Skin of body (tissue), 2 donors: Measurements from ENCODE around the gene OLIG3. TPM values are rescaled to one million over a fixed set of nuclear protein-coding genes. Genes with fewer than 3 reads are reported as not detected.

Experiments
- DNase-seq: peaks from one replicate; lab custom pipeline; 2025; lab: John Stamatoyannopoulos, UW
- total RNA-seq: library from RNA; depleted of rRNA; stranded (reverse); fragments of >200 nt; gene quantifications from one replicate; pipeline ENCODE4 v1.2.3, GENCODE V29; 2014

Gene OLIG3
- total RNA-seq, 1 donor from 2014 or later: not detected

DNA sequence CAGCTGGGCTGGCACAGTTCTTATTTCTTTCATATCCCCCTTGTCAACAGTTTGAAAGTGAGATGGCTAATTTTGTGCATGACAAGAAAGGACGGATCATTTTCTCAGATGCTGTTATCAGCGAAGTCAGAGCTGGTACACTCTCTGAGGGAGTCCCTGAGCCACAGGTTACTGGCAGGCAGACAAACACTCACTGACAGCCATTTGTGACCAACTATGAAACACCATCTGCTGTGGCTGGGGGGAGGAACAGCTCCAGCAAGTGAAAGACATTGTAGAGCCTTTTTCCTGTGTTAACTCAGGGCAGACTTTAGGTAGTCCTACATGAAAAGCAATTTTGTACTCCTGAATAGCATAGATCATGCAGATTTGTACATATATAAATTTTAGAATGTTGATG lies 22.2 kb downstream of the OLIG3 start:
- DNase-seq: no peak

DNA sequence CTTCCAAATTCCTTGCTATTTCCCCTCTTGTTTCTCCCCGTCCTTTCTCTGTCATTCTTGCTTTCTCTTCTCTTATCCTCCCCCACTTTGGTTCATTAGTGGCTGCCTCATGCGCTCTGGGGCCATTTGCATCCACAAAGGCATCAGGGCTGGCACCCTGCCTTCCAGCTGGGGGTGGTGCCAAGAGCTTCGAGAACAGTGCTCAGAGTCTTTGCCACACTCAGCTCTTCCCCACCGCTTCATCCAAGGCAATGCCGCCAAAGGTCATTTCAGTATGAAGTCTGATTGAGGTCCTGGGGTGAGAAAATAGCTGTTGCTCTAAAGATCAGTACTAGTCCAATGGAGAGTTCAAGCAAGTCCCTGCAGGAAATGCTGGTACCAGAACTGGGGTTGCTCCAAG lies 22.7 kb downstream of the OLIG3 start:
- DNase-seq: no peak

DNA sequence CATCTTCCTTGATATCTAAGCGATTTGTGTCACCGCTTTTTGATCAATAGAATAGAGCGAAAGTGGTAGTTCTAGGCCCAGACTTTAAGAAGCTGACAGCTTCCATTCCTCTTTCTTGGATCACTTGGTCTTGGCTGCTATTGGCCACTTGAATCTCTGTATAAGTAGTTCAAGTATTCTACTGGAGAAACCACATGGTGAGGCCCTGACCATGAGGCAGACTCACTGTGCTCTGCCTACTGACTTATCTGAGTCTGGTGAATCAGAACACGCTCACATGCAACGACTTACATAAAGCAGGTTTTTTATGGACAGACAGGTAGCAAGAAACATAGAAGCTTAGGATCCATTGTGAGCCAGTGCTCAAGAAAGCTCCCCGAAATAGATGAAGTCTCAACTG lies 27.0 kb downstream of the OLIG3 start:
- DNase-seq: no peak

DNA sequence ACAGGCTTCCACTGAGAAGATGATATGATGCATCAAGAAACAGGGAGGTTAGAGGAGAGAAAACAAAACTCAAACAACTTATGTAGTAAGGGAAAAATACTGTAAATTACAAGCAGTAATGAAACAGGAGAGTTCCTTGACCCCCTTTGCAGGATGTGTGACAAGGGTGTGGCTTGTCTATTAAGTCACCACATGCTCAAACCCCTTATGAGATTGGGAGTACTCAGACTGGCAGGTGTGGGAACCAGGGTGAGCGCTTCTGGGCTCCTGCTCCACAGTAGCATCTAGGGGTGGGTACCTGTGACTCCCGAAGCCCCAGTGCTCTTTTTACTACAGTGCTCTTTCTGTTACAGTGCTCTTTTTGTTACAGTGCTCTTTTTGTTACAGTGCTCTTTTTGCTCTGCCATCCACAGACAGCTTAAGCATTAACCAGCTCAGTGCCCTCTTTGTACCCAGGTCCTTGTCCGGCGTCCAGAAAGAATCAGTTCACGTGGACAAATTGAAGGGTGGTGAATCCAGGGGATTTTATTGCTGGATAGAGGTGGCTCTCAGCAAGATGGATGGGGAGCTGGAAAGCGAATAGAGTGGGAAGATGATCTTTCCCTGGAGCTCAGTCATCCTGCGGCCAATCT lies 28.7 kb downstream of the OLIG3 start:
- DNase-seq: no peak

DNA sequence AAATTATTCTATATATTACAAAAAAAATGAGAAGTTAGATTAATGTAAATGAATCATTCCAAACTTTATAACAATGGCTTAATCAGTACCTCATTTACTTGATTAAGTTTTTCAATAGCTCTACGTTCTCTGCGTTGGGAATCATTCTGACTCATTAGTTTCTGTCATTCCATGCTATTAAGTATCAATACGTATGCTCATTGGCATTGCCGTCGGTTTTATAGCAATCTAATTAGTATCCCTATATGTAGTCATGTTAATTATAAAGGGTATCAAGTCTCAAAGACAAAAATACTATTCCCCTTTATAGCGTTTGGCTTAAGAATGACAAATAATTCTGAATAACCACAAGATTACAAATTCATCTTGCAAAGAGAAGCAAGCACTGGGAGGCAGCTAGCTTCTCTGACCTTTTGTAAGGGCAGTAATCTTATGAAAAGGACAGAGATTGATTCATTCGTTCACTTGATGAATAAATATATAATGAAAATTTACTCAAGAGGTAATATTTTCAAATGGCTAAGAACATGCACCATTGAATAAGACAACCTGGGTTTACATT lies 41.8 kb downstream of the OLIG3 start:
- no peak for DNase-seq

DNA sequence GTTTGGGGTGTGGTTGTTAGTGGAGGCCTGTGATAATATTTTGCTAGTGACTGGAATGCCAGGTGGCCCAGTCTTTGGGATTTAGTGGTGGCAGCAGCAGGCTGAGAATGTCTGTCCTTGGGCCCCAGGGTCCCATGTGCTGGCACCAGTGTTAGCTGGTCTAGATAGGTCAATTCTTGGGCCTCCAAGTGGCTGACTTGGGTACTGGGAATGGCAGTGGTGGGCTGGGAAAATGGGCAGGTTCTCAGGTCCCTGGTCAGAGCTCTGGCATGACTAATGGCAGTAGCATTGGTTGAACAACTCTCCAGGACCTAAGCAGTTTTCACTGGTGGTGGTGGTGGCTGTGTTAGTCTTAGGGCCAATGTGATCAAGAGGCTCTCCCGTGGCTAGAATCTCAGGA lies 50.3 kb downstream of the OLIG3 start:
- no peak for DNase-seq
